Measurements from ENCODE around the gene DCAF12L2.
"Not testable (repeated sequence)": the region's sequence is repeated elsewhere in the genome, so short reads cannot be mapped to it uniquely, and the experiment has no call there.

DCAF12L2 gene

GRCh38 chrX:126165721-126166461 is at the start of gene DCAF12L2:
Gene DCAF12L2 (minus strand): TSS chrX:126166289. CDS start chrX:126165924, 365 bp downstream.
- no peak for DNase-seq (ENCODE audit: low read depth in 2 of 2, low spot score in 1 of 2)

- DNase-seq (ENCODE audit: low read depth in 2 of 2, low spot score in 1 of 2), result not testable (repeated sequence)
Observed at GRCh38 chrX:126190888-126191287, 24.8 kb upstream of the DCAF12L2 start.

GRCh38 chrX:126177133-126177840 is 11.2 kb upstream of the DCAF12L2 start:
- DNase-seq (ENCODE audit: low read depth in 2 of 2, low spot score in 1 of 2), result no peak

- DNase-seq (ENCODE audit: low read depth in 2 of 2, low spot score in 1 of 2), result no peak
Observed at GRCh38 chrX:126170720-126171119, 4.6 kb upstream of the DCAF12L2 start.

- DNase-seq (ENCODE audit: low read depth in 2 of 2, low spot score in 1 of 2), result no peak
Observed at GRCh38 chrX:126167560-126167959, 1.5 kb upstream of the DCAF12L2 start.

GRCh38 chrX:126165401-126165720 is 728 bp downstream of the DCAF12L2 start:
- no peak for DNase-seq (ENCODE audit: low read depth in 2 of 2, low spot score in 1 of 2)

- no peak for DNase-seq (ENCODE audit: low read depth in 2 of 2, low spot score in 1 of 2)
Observed at GRCh38 chrX:126164689-126165400, 1.2 kb downstream of the DCAF12L2 start.

- no peak for DNase-seq (ENCODE audit: low read depth in 2 of 2, low spot score in 1 of 2)
Observed at GRCh38 chrX:126164226-126164625, 1.9 kb downstream of the DCAF12L2 start.

- no peak for DNase-seq (ENCODE audit: low read depth in 2 of 2, low spot score in 1 of 2)
Observed at GRCh38 chrX:126141014-126141413, 25.1 kb downstream of the DCAF12L2 start.

GRCh38 chrX:126137899-126138298 is 28.2 kb downstream of the DCAF12L2 start:
- DNase-seq (ENCODE audit: low read depth in 2 of 2, low spot score in 1 of 2), result no peak

GRCh38 chrX:126124721-126125120 is 41.4 kb downstream of the DCAF12L2 start:
- no peak for DNase-seq (ENCODE audit: low read depth in 2 of 2, low spot score in 1 of 2)

All from stimulated activated CD8-positive, alpha-beta memory T cell treated with anti-CD3 and anti-CD28 coated beads, Interleukin-4, amount 100 ng/mL, for 1 hour (primary cell).